Right lobe of liver (tissue), 6 donors: Measurements from ENCODE around the gene PGA4. TPM values are rescaled to one million over a fixed set of nuclear protein-coding genes. Genes with fewer than 3 reads are reported as not detected.
"Not testable (repeated sequence)": the region's sequence is repeated elsewhere in the genome, so short reads cannot be mapped to it uniquely, and the experiment has no call there.

Experiments used
- ATAC-seq, 4 donors: fragments of 200-7000 bp; cut with Tn5 transposase; one replicate each; pipeline ENCODE4 v1.9.1; 2020; ENCODE audit warnings: mild to moderate bottlenecking in 4 of 4, moderate library complexity in 4 of 4
- DNase-seq, 3 donors: peaks; one replicate each; pipeline ENCODE4 v3.0.0-alpha.2; 2020
- H3K27ac ChIP-seq, 3 donors: fragments of 200-600 bp; one replicate each; pipeline ENCODE4 v1.8.0; 2022
- H3K27me3 ChIP-seq, 2 donors: fragments of 200-600 bp; one replicate each; pipeline ENCODE4 v1.8.0; 2022
- H3K36me3 ChIP-seq, 4 donors: fragments of 200-600 bp; sonication (generic) in 1 of 4; one replicate each; pipeline versions ENCODE4 v1.5.1 to v1.8.0; 2017 to 2022; ENCODE audit warnings: control low read depth in 1 of 4
- H3K4me1 ChIP-seq, 4 donors: fragments of 200-600 bp; sonication (generic) in 1 of 4; one replicate each; pipeline versions ENCODE4 v1.5.1 to v1.8.0; 2017 to 2022; ENCODE audit warnings: control low read depth in 1 of 4
- H3K4me3 ChIP-seq, 3 donors: fragments of 200-600 bp; one replicate each; pipeline ENCODE4 v1.8.0; 2022
- H3K9me3 ChIP-seq, 4 donors: fragments of 200-600 bp; sonication (generic) in 1 of 4; one replicate each; pipeline versions ENCODE4 v1.5.1 to v1.8.0; 2017 to 2022; ENCODE audit warnings: control low read depth in 1 of 4
- POLR2A ChIP-seq: fragments of 450-650 bp; IDR thresholded peaks from one replicate; pipeline ENCODE4 v1.6.1; 2017; ENCODE audit warnings: antibody characterized with exemption, mild to moderate bottlenecking
- WGBS: methylation state at CpG from one replicate; pipeline ENCODE4 v1.1.6; 2018; ENCODE audit warnings: low coverage, low lambda C conversion rate; ENCODE audit not compliant: insufficient coverage; ENCODE audit errors: missing lambda C conversion rate; 5-methylcytosine and 5-hydroxymethylcytosine counted together
- intact Hi-C, 2 donors: fragments of 100-400 bp; cut with DNase I; formaldehyde crosslinking; loops; one replicate each; pipeline versions ENCODE4 v1.11.2 to v1.14.1; 2022
- total RNA-seq, 6 experiments: library from RNA; depleted of rRNA in 2 of 6; stranded (reverse); fragments of >200 nt in 2 of 6; fragmentation: NEBNext Ultra II Directional in 3 of 6; extraction: Animal tissue kit (Norgen Biotek cat#: 25700) in 3 of 6; gene quantifications; one replicate each; pipeline versions ENCODE4 v1.1.0 to v1.2.4, GENCODE V29; 2016 to 2023
- TF ChIP-seq, protein P1 (sequence below), 4 donors: fragments of 200-600 bp in 3 of 4; fragments of 450-650 bp in 1 of 4; IDR thresholded peaks; one replicate each; pipeline versions ENCODE4 v1.5.1 to v1.8.0; 2016 to 2022; ENCODE audit warnings: antibody characterized with exemption in 4 of 4, mild to moderate bottlenecking in 2 of 4
- donor health status: DM: no; HTN: yes; CAD: no.
- donor health status: DM: no; HTN: no; CAD: no.
- donor health status: DM: no; HTN: no; CAD: no.
- donor health status: DM: no; HTN: yes; CAD: no.
- donor health status: DM: no; HTN: yes; CAD: no.

The PGA4 gene
- total RNA-seq, 6 experiments from 2014 or later, result 0.15 to 1.5 (median 0.52) TPM; not detected in 2

DNA sequence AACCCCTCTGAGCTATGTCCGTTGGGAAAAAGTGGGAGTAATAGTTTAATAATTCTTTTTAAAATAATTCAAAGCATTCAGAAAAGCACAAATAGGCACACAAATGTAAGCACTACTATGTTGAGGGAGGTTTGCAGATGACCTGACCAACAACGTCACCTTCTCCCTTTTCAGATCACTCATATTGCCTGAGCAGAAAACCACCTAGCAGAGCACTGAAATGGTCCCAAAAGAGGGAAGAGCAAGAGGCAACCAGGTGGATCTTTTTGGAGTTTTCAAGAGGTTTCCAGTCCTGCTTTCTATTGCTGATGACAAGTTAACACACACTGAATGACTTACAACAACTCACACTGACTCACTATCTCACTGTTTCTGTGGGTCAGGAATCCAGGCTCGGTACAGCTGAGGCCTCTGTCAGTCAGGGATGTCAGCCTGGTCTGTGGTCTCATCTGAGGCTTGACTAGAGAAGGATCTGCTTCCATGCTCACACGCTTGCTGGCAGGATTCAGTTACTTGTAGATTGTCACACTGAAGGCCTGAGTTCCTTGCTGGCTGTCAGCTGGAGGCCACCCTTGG lies 23.1 kb upstream of the PGA4 start:
- WGBS, result 83% methylated on average over 1 of the region's 4 CpGs
- Histone ChIP-seq H3K36me3 (no peaks in the 10 kb centered on the region), H3K4me3 (no peak overlapping the region), H3K27ac (no peak overlapping the region), H3K27me3 (no peaks in the 10 kb centered on the region), H3K9me3 (no peaks in the 10 kb centered on the region), H3K4me1 (no peaks in the 10 kb centered on the region)
- intact Hi-C loops, result no loop called here
- DNase-seq, result no peak
- TF ChIP-seq, protein P1, sequence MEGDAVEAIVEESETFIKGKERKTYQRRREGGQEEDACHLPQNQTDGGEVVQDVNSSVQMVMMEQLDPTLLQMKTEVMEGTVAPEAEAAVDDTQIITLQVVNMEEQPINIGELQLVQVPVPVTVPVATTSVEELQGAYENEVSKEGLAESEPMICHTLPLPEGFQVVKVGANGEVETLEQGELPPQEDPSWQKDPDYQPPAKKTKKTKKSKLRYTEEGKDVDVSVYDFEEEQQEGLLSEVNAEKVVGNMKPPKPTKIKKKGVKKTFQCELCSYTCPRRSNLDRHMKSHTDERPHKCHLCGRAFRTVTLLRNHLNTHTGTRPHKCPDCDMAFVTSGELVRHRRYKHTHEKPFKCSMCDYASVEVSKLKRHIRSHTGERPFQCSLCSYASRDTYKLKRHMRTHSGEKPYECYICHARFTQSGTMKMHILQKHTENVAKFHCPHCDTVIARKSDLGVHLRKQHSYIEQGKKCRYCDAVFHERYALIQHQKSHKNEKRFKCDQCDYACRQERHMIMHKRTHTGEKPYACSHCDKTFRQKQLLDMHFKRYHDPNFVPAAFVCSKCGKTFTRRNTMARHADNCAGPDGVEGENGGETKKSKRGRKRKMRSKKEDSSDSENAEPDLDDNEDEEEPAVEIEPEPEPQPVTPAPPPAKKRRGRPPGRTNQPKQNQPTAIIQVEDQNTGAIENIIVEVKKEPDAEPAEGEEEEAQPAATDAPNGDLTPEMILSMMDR (IDR thresholded peaks at IDR 0.05), result no peak
- no peak for TF ChIP-seq POLR2A
- no peak for ATAC-seq

DNA sequence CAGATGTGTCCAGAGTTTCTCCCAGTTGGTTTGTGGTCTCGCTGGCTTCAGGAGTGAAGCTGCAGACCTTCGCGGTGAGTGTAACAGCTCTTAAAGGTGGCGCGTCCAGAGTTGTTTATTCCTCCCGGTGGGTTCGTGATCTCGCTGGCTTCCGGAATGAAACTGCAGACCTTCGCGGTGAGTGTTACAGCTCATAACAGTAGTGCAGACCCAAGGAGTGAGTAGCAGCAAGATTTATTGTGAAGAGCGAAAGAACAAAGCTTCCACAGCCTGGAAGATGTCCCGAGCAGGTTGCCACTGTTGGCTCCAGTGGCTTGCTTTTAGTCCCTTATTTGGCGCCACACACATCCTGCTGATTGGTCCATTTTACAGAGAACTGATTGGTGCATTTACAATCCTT lies 20.7 kb upstream of the PGA4 start:
- intact Hi-C loops, result no loop called here
- ATAC-seq (no peak), DNase-seq (no peak)
- WGBS, result 78% methylated on average over 3 of the region's 14 CpGs
- H3K4me1 ChIP-seq, result no peaks in the 10 kb centered on the region
- no peaks in the 10 kb centered on the region for H3K27me3 ChIP-seq
- H3K9me3 ChIP-seq, result no peaks in the 10 kb centered on the region
- no peaks in the 10 kb centered on the region for H3K36me3 ChIP-seq
- H3K27ac ChIP-seq, result no peak overlapping the region
- TF ChIP-seq, protein P1 (IDR thresholded peaks at IDR 0.05), result no peak
- TF ChIP-seq POLR2A, result no peak
- H3K4me3 ChIP-seq, result no peak overlapping the region

DNA sequence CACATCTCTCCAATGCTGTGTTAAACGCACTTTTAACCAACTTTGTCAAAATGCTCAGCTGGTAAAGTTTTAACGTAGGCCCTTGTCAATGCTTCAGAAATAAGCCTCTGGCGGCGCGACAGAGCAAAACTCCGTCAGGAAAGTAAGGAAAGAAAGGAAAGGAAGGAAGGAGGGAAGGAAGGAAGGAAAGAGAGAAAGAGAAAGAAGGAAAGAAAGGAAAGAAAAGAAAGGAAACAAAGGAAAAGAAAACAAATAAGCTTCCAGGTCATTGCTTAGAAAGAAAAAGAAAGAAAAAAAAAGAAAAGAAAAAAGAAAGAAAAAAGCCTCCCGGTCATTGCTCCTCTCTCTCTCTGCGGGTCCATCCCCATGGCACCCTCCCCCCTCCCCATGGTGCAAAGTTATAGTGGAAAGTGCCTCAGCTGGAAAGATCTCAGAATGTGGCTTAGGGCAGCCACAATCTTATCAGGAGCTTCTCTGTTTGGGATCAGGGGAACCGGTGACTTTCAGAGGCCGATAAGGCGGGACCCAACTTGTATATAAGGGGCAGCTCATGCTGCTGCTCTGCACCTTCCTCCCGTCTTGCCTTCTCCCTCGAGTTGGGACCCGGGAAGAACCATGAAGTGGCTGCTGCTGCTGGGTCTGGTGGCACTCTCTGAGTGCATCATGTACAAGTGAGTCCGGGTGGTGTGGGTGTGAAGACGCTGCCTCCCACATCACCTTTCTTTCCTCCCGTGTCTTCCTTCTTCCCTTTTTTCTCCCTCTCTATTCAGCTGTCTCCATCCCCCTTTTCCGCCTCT lies 19.0 kb upstream of the PGA4 start, which contains the start of gene PGA3:
PGA3 (plus strand) TSS at position 566 of the 797 bp plus-strand sequence; CDS start at position 616, 50 bp downstream.
- intact Hi-C loops, result not testable (repeated sequence)

DNA sequence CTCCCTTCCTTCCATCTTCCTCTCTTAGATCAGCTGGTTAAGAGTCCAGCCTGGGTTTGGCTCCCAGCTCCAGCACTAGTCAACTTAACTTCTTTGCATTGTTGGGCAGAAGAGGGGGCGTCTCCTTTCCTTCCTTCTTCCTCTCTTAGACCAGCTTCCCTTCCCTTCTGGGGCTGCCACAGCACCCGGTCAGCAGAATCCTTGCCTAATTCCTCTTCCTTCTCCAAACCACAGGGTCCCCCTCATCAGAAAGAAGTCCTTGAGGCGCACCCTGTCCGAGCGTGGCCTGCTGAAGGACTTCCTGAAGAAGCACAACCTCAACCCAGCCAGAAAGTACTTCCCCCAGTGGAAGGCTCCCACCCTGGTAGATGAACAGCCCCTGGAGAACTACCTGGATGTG lies 18.3 kb upstream of the PGA4 start:
- H3K36me3 ChIP-seq, intact Hi-C loops, H3K27ac ChIP-seq, DNase-seq, H3K9me3 ChIP-seq, H3K4me3 ChIP-seq, H3K4me1 ChIP-seq, H3K27me3 ChIP-seq: not testable (repeated sequence)
- peak; percentile 41 to 69 (median 48) for ATAC-seq
- WGBS, result no CpG with 5 or more reads among the region's 5 CpGs

More for the DNA sequence above, 19.0 kb upstream of the PGA4 start, which contains the start of gene PGA3:
- not testable (repeated sequence) for H3K27me3 ChIP-seq, H3K4me3 ChIP-seq, DNase-seq, ATAC-seq, H3K27ac ChIP-seq, H3K36me3 ChIP-seq, H3K4me1 ChIP-seq, H3K9me3 ChIP-seq
- 46% methylated on average over 9 of the region's 18 CpGs for WGBS

DNA sequence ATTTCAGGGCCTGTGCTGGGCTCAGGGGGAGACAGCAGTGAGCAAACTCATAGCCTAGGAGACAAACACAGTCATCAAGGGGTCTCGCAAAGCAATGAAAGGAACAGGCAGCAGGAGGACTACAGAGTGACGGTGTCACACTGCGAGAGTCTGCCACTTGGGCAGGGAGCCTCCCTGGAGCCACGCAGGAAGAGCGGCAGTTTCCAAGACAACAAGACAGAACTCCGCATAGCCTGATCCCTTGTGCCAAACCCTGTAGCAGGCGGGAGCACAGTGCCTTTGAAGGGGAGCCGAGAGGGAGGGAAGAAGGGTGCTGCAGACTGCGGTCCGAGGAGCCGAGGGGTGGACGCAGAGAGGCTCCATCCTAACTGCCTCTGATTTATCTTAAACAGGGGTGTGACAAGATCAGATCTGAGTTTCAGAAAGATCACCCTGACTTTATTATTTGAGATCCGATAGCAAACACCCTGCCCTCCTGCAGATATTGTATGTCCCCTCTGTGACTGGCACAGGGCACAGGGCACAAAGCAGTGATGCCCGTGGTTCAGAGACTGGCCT lies 17.6 kb upstream of the PGA4 start:
- DNase-seq, H3K27ac ChIP-seq, H3K27me3 ChIP-seq, H3K9me3 ChIP-seq, H3K4me1 ChIP-seq, intact Hi-C loops, H3K4me3 ChIP-seq, H3K36me3 ChIP-seq, ATAC-seq: not testable (repeated sequence)
- 60% methylated on average over 13 of the region's 14 CpGs for WGBS

DNA sequence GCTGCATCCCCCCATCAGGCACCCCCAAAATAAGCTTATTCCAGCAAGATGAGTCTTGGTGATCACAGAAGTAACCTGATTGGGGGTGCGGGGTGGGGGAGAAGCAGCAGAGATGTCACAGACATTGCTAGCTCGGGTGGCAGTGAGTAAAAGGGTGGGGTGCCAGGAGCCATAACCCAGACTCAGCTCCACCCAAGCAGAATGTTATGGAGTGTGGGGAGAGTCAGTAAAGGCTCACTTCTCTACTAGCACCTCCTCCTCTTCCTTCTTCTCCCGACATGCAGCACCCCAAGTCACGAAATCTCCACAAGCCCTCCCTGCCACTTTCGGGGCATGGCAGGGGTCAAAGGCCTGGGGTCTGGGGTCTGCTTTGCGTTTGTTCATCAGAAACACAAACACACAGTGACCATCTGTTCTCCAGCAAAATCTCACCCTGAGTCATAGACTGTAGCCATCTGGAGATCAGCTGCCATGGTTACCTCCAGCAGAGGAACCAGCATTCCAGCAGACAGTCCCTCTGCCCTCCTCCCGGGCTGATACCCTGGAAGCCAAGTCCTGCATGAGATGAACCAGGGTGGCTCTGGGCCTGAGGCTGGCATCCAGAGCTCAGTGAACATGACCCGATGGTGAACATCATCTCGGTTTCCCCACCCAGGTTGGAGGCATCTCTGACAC lies 14.4 kb upstream of the PGA4 start:
- H3K4me3 ChIP-seq, H3K27me3 ChIP-seq, H3K4me1 ChIP-seq, H3K27ac ChIP-seq, ATAC-seq, intact Hi-C loops, H3K36me3 ChIP-seq, H3K9me3 ChIP-seq, DNase-seq: not testable (repeated sequence)
- WGBS, result no CpG with 5 or more reads among the region's 9 CpGs

DNA sequence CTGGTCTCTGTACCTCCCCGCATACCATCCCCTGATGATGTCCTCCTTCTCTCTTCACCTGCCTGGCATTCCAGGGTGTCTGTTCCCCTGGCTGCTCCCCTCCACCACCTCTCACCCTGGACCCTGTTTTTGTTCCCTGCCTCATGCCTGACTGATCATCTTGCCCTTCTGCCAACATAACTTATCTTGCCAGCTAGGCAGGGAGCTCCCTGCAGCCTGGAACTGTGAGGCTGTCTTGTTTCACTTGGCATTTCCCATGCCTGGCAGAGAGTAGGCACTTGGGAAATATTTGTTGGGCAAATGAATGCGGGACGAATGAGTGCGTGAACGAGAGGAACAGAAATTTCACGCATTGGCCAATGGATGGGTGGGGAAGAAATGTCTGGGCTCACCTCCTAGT lies 11.5 kb upstream of the PGA4 start:
- not testable (repeated sequence) for H3K27me3 ChIP-seq, DNase-seq

DNA sequence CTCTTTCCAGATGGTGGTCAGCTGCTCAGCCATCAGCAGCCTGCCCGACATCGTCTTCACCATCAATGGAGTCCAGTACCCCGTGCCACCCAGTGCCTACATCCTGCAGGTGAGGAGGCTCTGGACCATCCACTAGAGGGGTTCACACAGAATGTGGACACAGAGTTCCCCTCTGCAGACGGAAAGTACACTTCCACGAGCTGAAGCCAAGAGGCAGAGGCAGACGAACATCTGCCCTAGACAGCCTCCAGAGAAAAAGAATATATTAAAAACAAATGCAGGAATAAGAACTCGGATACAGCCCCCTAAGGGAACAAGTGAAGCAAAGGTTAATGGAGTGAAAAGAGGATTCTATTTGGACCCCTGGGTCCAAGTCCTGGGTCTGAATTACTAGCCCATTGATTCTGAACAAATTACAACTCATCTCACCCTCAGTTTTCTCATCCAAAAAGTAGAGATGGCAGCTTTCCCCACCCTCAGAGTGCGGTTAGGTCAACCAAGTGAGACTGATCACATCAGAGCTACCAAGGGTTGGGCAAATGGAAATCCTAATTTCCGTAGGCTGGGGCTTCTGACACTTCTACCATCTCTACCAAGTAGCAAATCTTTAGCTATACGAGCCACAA lies 10.7 kb upstream of the PGA4 start:
- H3K9me3 ChIP-seq, H3K4me3 ChIP-seq, H3K27ac ChIP-seq, H3K27me3 ChIP-seq, intact Hi-C loops, H3K36me3 ChIP-seq, DNase-seq, H3K4me1 ChIP-seq: not testable (repeated sequence)
- ATAC-seq, result peak in 1 of 4 donors; percentile 8
- WGBS, result 54% methylated on average over 5 of the region's 10 CpGs

More for the DNA sequence above, 11.5 kb upstream of the PGA4 start:
- H3K4me1 ChIP-seq, H3K9me3 ChIP-seq, H3K36me3 ChIP-seq, H3K27ac ChIP-seq, intact Hi-C loops, H3K4me3 ChIP-seq, ATAC-seq: not testable (repeated sequence)
- WGBS, result no CpG with 5 or more reads among the region's 6 CpGs
